Heart left ventricle (tissue), 16 donors: ENCODE results near the gene NXN. TPM values are rescaled to one million over a fixed set of nuclear protein-coding genes. Genes with fewer than 3 reads are reported as not detected.
A peak's percentile ranks its signal among the peaks of the same experiment; 100 is the strongest.

Source experiments
- ATAC-seq, 4 donors: fragments of 200-7000 bp; cut with Tn5 transposase; one replicate each; pipeline ENCODE4 v1.9.1; 2020 to 2022; ENCODE audit warnings: moderate library complexity in 4 of 4, mild to moderate bottlenecking in 3 of 4, moderate number of reproducible peaks in 1 of 4
- DNase-seq, 5 donors: peaks; one replicate each; pipeline ENCODE4 v3.0.0-alpha.2; 2020
- H3K27ac ChIP-seq, 12 donors: fragments of 200-600 bp; sonication (generic) in 4 of 12; one replicate each; pipeline versions ENCODE4 v1.5.0 to v1.8.0; 2016 to 2022; ENCODE audit warnings: mild to moderate bottlenecking in 2 of 12
- H3K27me3 ChIP-seq, 9 donors: fragments of 200-600 bp; sonication (generic) in 2 of 9; one replicate each; pipeline versions ENCODE4 v1.5.1 to v1.8.0; 2016 to 2022; ENCODE audit warnings: mild to moderate bottlenecking in 3 of 9
- H3K36me3 ChIP-seq, 9 donors: fragments of 200-600 bp; sonication (generic) in 2 of 9; one replicate each; pipeline versions ENCODE4 v1.5.0 to v1.8.0; 2018 to 2022; ENCODE audit warnings: mild to moderate bottlenecking in 2 of 9
- H3K4me1 ChIP-seq, 12 donors: fragments of 200-600 bp; sonication (generic) in 4 of 12; one replicate each; pipeline versions ENCODE4 v1.5.0 to v1.8.0; 2016 to 2022; ENCODE audit warnings: mild to moderate bottlenecking in 3 of 12
- H3K4me3 ChIP-seq, 12 donors: fragments of 200-600 bp; sonication (generic) in 4 of 12; one replicate each; pipeline versions ENCODE4 v1.5.0 to v1.8.0; 2017 to 2022; ENCODE audit warnings: mild to moderate bottlenecking in 9 of 12, moderate library complexity in 4 of 12
- H3K9me3 ChIP-seq, 12 donors: fragments of 200-600 bp; sonication (generic) in 4 of 12; one replicate each; pipeline versions ENCODE4 v1.5.0 to v1.8.0; 2016 to 2022; ENCODE audit warnings: mild to moderate bottlenecking in 1 of 12
- CTCF ChIP-seq, 12 donors: fragments of 200-600 bp; sonication (generic) in 4 of 12; IDR thresholded peaks; one replicate each; pipeline versions ENCODE4 v1.5.0 to v1.8.0; 2018 to 2022; ENCODE audit warnings: antibody characterized with exemption in 12 of 12, mild to moderate bottlenecking in 5 of 12
- POLR2A ChIP-seq, 2 donors: fragments of 450-650 bp; IDR thresholded peaks; one replicate each; pipeline ENCODE4 v1.6.1; 2017; ENCODE audit warnings: antibody characterized with exemption in 2 of 2, mild to moderate bottlenecking in 2 of 2, moderate library complexity in 2 of 2
- WGBS, 4 donors: extraction: QIAGEN DNeasy Blood & Tissue Kit in 2 of 4; methylation state at CpG; one replicate each; pipeline versions ENCODE4 v1.1.5 to v1.1.7; 2013 to 2018; 5-methylcytosine and 5-hydroxymethylcytosine counted together
- intact Hi-C, 10 donors: fragments of 100-400 bp; cut with DNase I; formaldehyde crosslinking; loops; one replicate each; pipeline versions ENCODE4 v1.11.1 to v1.14.2; 2022
- polyA plus RNA-seq, 2 donors: library from polyadenylated mRNA; stranded (reverse); fragments of 200-250 nt; gene quantifications; one replicate each; pipeline ENCODE4 v1.2.3, GENCODE V29; 2013
- total RNA-seq, 9 donors: library from RNA; depleted of rRNA in 2 of 9; stranded (reverse); fragments of >200 nt in 2 of 9; fragmentation: NEBNext Ultra II Directional in 3 of 9; extraction: Animal tissue kit (Norgen Biotek cat#: 25700) in 3 of 9; gene quantifications; one replicate each; pipeline versions ENCODE4 v1.1.0 to v1.2.4, GENCODE V29; 2016 to 2023
- donor health status: ischemic (EF 13 %, LVEDD 7.1; RV severe dilation, severe dysfunction).
- donor health status: healthy with polysubstance abuse.
- donor health status: DM: no; HTN: yes; CAD: no.
- donor health status: DM: no; HTN: no; CAD: no.
- donor health status: ischemic (EF 25% LVEDD 6.9; RV normal size, moderate dysfunction).
- donor health status: ischemic (EF 25% LVEDD 5.7; RV mildly dilated, moderate dysfunction).
- donor health status: healthy.
- donor health status: DM: yes; HTN: yes; CAD: no.
- donor health status: ischemic (EF 35%, LVEDD 5.7; RV mildly dilated, moderate dysfunction).
- donor health status: nonischemic (EF 11% LVEDD 7.7; RV severe dilation, severe dysfunction).
- donor health status: DM: yes; HTN: yes; CAD: no.
- donor health status: PGD.
- donor health status: ischemic (EF 29% LVEDD 5.4; RV normal size, mild dysfunction).
- donor health status: nonischemic (EF 23%, LVEDD 6.1; RV moderate dilation, normal function).

NXN gene
- total and polyA plus RNA-seq, 11 donors, result 8.6 to 20.3 (median 14.1) TPM

- Histone ChIP-seq H3K27ac (peak overlapping the region; percentile 42 to 93 (median 84)), H3K27me3 (no peaks in the 10 kb centered on the region), H3K4me3 (no peak overlapping the region), H3K36me3 (no peaks in the 10 kb centered on the region), H3K4me1 (peaks cover 0 to 34% (median 22%) of the 10 kb centered on the region in 12 donors), H3K9me3 (no peaks in the 10 kb centered on the region)
- intact Hi-C loops, result loop anchor here in 2 of 10 donors (1.0 to 5.0 kb wide), 2 partner anchors 19 to 75 kb away; partner anchors contain the start of gene NXN (in 1 of the 2)
- TF ChIP-seq CTCF (IDR thresholded peaks at IDR 0.05) (no peak), POLR2A (IDR thresholded peaks at IDR 0.05) (no peak)
- DNase-seq, result peak in 1 of 5 donors; percentile 32
- WGBS, 4 donors, result 87 to 93% (median 89%) methylated on average over 21 of the region's 21 CpGs
- peak; percentile 19 to 38 (median 28) for ATAC-seq
Measured at GRCh38 chr17:901964-902363, 77.6 kb downstream of the NXN start.

GRCh38 chr17:901191-901950 is 78.2 kb downstream of the NXN start:
- intact Hi-C loops, result loop anchor here in 2 of 10 donors (1.0 to 5.0 kb wide), 2 partner anchors 18 to 76 kb away; partner anchors contain the start of gene NXN (in 1 of the 2)
- no peak for TF ChIP-seq POLR2A (IDR thresholded peaks at IDR 0.05)
- no peak for TF ChIP-seq CTCF (IDR thresholded peaks at IDR 0.05)
- Histone ChIP-seq H3K27ac (peak overlapping the region; percentile 42 to 93 (median 84)), H3K27me3 (no peaks in the 10 kb centered on the region), H3K4me1 (peaks cover 0 to 40% (median 24%) of the 10 kb centered on the region in 12 donors), H3K9me3 (no peaks in the 10 kb centered on the region), H3K4me3 (peak overlapping the region in 4 of 12 donors; percentile 10 to 14 (median 11)), H3K36me3 (no peaks in the 10 kb centered on the region)
- WGBS, 4 donors, result 28 to 32% (median 30%) methylated on average over 15 to 18 of the region's 18 CpGs
- ATAC-seq, result peak; percentile 74 to 92 (median 88)
- peak; percentile 72 to 86 (median 77) for DNase-seq

GRCh38 chr17:900336-900934 is 79.1 kb downstream of the NXN start:
- Histone ChIP-seq H3K36me3 (no peaks in the 10 kb centered on the region), H3K4me1 (peaks cover 0 to 42% (median 24%) of the 10 kb centered on the region in 12 donors), H3K27ac (peak overlapping the region in 9 of 12 donors; percentile 45 to 93 (median 84)), H3K27me3 (no peaks in the 10 kb centered on the region), H3K4me3 (no peak overlapping the region), H3K9me3 (no peaks in the 10 kb centered on the region)
- TF ChIP-seq CTCF (IDR thresholded peaks at IDR 0.05) (no peak), POLR2A (IDR thresholded peaks at IDR 0.05) (no peak)
- ATAC-seq, result no peak
- intact Hi-C loops, result loop anchor here in 1 of 10 donors (5.0 kb wide), 1 partner anchor 77 kb away; the partner anchor contains the start of gene NXN
- 48 to 59% (median 54%) methylated on average over 5 of the region's 5 CpGs for WGBS, 4 donors
- DNase-seq, result no peak
